RWPE2 (cell line): ENCODE data around the gene EFNA4.

Experiments used
- ATAC-seq: fragments of 200-7000 bp; cut with Tn5 transposase; 3 replicates; pipeline ENCODE4 v1.9.1; 2021; ENCODE audit warnings: low read depth
- DNase-seq: peaks from one replicate; pipeline ENCODE4 v3.0.0-alpha.2; 2020; ENCODE audit warnings: low spot score
- H3K27ac ChIP-seq: fragments of 450-650 bp; 2 replicates; pipeline ENCODE4 v1.5.1; 2017; ENCODE audit warnings: mild to moderate bottlenecking; ENCODE audit not compliant: poor library complexity, severe bottlenecking
- H3K27me3 ChIP-seq: fragments of 250-450 bp; sonication (Bioruptor Pico); 2 replicates; pipeline ENCODE4 v1.5.1; 2021; ENCODE audit warnings: mild to moderate bottlenecking, moderate library complexity; ENCODE audit not compliant: insufficient read depth, poor library complexity, severe bottlenecking
- H3K36me3 ChIP-seq: fragments of 250-450 bp; sonication (Bioruptor Pico); 2 replicates; pipeline ENCODE4 v1.5.1; 2020; ENCODE audit warnings: low read depth, mild to moderate bottlenecking, moderate library complexity
- H3K4me1 ChIP-seq: fragments of 250-450 bp; sonication (Bioruptor Pico); 2 replicates; pipeline ENCODE4 v1.5.1; 2021; ENCODE audit warnings: mild to moderate bottlenecking, moderate library complexity; ENCODE audit not compliant: insufficient read depth, poor library complexity, severe bottlenecking
- H3K4me3 ChIP-seq: fragments of 250-450 bp; sonication (Bioruptor Pico); 2 replicates; pipeline ENCODE4 v1.5.1; 2021; ENCODE audit warnings: mild to moderate bottlenecking, moderate library complexity; ENCODE audit not compliant: severe bottlenecking
- H3K9me3 ChIP-seq: fragments of 250-450 bp; sonication (Bioruptor Pico); 2 replicates; pipeline ENCODE4 v1.5.1; 2021; ENCODE audit warnings: mild to moderate bottlenecking, moderate library complexity; ENCODE audit not compliant: severe bottlenecking
- CTCF ChIP-seq: fragments of 450-650 bp; IDR thresholded peaks from one replicate; pipeline ENCODE4 v1.5.1; 2017; ENCODE audit warnings: mild to moderate bottlenecking, moderate library complexity; ENCODE audit not compliant: poor library complexity, severe bottlenecking

EFNA4 gene

GRCh38 chr1:155032886-155033285, 30.7 kb upstream of the EFNA4 start:
- H3K27me3 ChIP-seq = no peaks in the 10 kb centered on the region
- no peaks in the 10 kb centered on the region for H3K9me3 ChIP-seq
- DNase-seq (no peak), ATAC-seq (no peak)
- TF ChIP-seq CTCF = no peak
- H3K4me1 ChIP-seq = peaks cover under 1% of the 10 kb centered on the region
- no peak overlapping the region for H3K4me3 ChIP-seq
- no peaks in the 10 kb centered on the region for H3K36me3 ChIP-seq
- no peak overlapping the region for H3K27ac ChIP-seq

- peaks cover 7% of the 10 kb centered on the region for H3K4me1 ChIP-seq
- ATAC-seq (no peak), DNase-seq (no peak)
- no peaks in the 10 kb centered on the region for H3K27me3 ChIP-seq
- no peak within 1 kb of the TSS for H3K4me3 ChIP-seq
- H3K9me3 ChIP-seq = no peaks in the 10 kb centered on the region
- TF ChIP-seq CTCF = no peak
- no peaks in the 10 kb centered on the region for H3K36me3 ChIP-seq
- H3K27ac ChIP-seq = no peak within 1 kb of the TSS
Measured at GRCh38 chr1:155033524-155033923, 30.0 kb upstream of the EFNA4 start, which contains the start of the genes DCST1 and DCST2. Gene DCST1 (plus strand): TSS chr1:155033824. CDS start chr1:155034037, 213 bp downstream. Gene DCST2 (minus strand): TSS chr1:155033781. CDS start chr1:155033701, 80 bp downstream.

- Histone ChIP-seq H3K27ac (no peak overlapping the region), H3K27me3 (no peaks in the 10 kb centered on the region), H3K4me3 (no peak overlapping the region), H3K4me1 (peaks cover 14% of the 10 kb centered on the region), H3K9me3 (no peaks in the 10 kb centered on the region), H3K36me3 (no peaks in the 10 kb centered on the region)
- TF ChIP-seq CTCF = no peak
- no peak for DNase-seq
- no peak for ATAC-seq
Measured at GRCh38 chr1:155034318-155035208, 29.0 kb upstream of the EFNA4 start.

DNA sequence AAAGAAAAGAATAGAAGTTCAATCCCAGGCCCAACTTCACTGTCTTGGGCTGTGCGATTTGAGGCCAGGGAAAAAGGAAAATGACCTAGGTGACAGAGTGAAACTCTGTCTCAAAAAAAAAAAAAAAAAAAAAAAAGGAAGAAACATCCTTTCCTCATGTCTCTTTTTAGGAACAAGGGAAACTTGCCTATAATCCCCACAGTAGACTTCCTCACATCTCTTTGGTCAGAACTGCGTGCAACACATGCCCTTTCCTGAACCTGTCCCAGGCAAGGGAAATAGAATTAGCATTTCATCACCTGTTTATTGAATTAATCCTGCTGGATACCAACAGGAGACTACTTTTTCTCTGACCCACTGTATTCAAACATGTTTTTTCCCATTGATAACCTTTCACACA, 27.6 kb upstream of the EFNA4 start:
- Histone ChIP-seq H3K27ac (no peak overlapping the region), H3K4me1 (peaks cover 14% of the 10 kb centered on the region), H3K4me3 (no peak overlapping the region), H3K9me3 (no peaks in the 10 kb centered on the region), H3K27me3 (no peaks in the 10 kb centered on the region), H3K36me3 (no peaks in the 10 kb centered on the region)
- DNase-seq = no peak
- no peak for ATAC-seq
- no peak for TF ChIP-seq CTCF

DNA sequence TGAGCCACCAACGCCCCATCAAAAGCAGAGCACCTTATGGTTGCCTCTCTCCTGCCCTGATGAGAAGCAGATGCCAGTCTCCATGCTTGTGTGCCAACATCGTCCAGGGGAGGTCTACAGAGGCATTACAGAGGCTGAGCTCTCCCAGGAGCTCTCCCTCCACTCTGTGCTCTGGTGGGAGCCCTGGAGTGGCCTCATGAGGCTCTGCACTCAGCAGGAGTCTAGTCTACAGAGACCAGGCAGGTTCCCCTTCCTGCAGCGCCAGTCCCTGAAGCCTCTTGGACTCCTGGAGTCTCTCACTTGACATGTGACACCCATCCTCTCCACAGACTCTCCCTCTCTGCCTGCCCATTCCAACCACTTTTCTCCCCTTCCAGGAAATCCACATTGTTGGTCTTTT, 26.5 kb upstream of the EFNA4 start:
- H3K4me1 ChIP-seq = peaks cover 14% of the 10 kb centered on the region
- H3K36me3 ChIP-seq = no peaks in the 10 kb centered on the region
- H3K4me3 ChIP-seq = no peak overlapping the region
- H3K9me3 ChIP-seq = no peaks in the 10 kb centered on the region
- no peaks in the 10 kb centered on the region for H3K27me3 ChIP-seq
- H3K27ac ChIP-seq = no peak overlapping the region
- TF ChIP-seq CTCF = no peak
- no peak for ATAC-seq
- no peak for DNase-seq
